Endothelial cell of umbilical vein (primary cell): ENCODE data around the gene JRKL. TPM values are rescaled to one million over a fixed set of nuclear protein-coding genes. Genes with fewer than 3 reads are reported as not detected.

ENCODE experiments used
- BruUV-seq: library from RNA; stranded (reverse); fragments of 400-500 nt; replicated peaks from 2 replicates; lab custom pipeline; 2021; lab: Mats Ljungman, UMichigan
- CTCF ChIA-PET: fragments of 300-600, 350-600 bp; sonication (Branson Sonifier 250); formaldehyde crosslinking; loops from one replicate; lab custom pipeline; 2021; ENCODE audit warnings: antibody characterized with exemption, inconsistent platforms; lab: Charles Lee
- POLR2A ChIA-PET: fragments of 300-600, 350-600 bp; sonication (Branson Sonifier 250); formaldehyde crosslinking; loops from one replicate; lab custom pipeline; 2021; ENCODE audit warnings: antibody characterized with exemption, inconsistent platforms; lab: Charles Lee
- DNase-seq: peaks from one replicate; pipeline ENCODE4 v3.0.0-alpha.2; 2011; ENCODE audit warnings: low read depth, low spot score
- FAIRE-seq: peaks from 2 replicates; lab custom pipeline; 2011; peaks lifted over from hg19 to GRCh38; lab: Jason Lieb, UNC
- H2AFZ ChIP-seq: 2 replicates; pipeline ENCODE4 v1.6.0; 2012; ENCODE audit warnings: low read depth, low read length, control low read depth, inconsistent platforms
- H3K27ac ChIP-seq: 2 replicates; pipeline ENCODE4 v1.5.1; 2011; ENCODE audit warnings: low read depth, mild to moderate bottlenecking, control low read depth, low read length, moderate library complexity; ENCODE audit not compliant: insufficient read depth
- H3K27me3 ChIP-seq, 2 experiments: 2 replicates each; pipeline versions ENCODE4 v1.6.0 to v1.6.1; 2011; ENCODE audit warnings: low read length in 2 of 2, mixed read lengths in 1 of 2; ENCODE audit not compliant: control insufficient read depth in 2 of 2, insufficient read depth in 2 of 2
- H3K36me3 ChIP-seq, 2 experiments: 2 replicates in 1 of 2; 3 replicates in 1 of 2; pipeline ENCODE4 v1.5.1; 2011; ENCODE audit warnings: low read length in 2 of 2, mild to moderate bottlenecking in 1 of 2, moderate library complexity in 1 of 2; ENCODE audit not compliant: control insufficient read depth in 2 of 2, insufficient read depth in 2 of 2; ENCODE audit errors: extremely low read depth in 1 of 2
- H3K4me1 ChIP-seq: 3 replicates; pipeline ENCODE4 v1.5.1; 2011; ENCODE audit warnings: mild to moderate bottlenecking, low read length; ENCODE audit not compliant: control insufficient read depth, insufficient read depth; ENCODE audit errors: extremely low read depth
- H3K4me2 ChIP-seq: 2 replicates; pipeline ENCODE4 v1.6.1; 2011; ENCODE audit warnings: low read length, control low read depth, mixed read lengths; ENCODE audit not compliant: insufficient read depth
- H3K4me3 ChIP-seq, 3 experiments: fragments of 200-600 bp in 1 of 3; sonication (generic), shearing (Covaris generic) in 1 of 3; replicated peaks in 1 of 3; 2 replicates each; pipeline ENCODE4 v1.5.1; 2011 to 2016; ENCODE audit warnings: control low read depth in 3 of 3, low read length in 3 of 3, mild to moderate bottlenecking in 2 of 3, inconsistent platforms in 1 of 3, low read depth in 1 of 3, moderate library complexity in 1 of 3; ENCODE audit not compliant: insufficient read depth in 1 of 3
- H3K79me2 ChIP-seq: 2 replicates; pipeline ENCODE4 v1.6.0; 2012; ENCODE audit warnings: low read length, inconsistent platforms; ENCODE audit not compliant: control insufficient read depth, insufficient read depth
- H3K9ac ChIP-seq: replicated peaks from 2 replicates; pipeline ENCODE3; 2011; ENCODE audit warnings: low read length, control low read depth; ENCODE audit not compliant: insufficient read depth; ENCODE audit errors: extremely low read depth
- H3K9me1 ChIP-seq: replicated peaks from 3 replicates; pipeline ENCODE4 v1.6.0; 2011; ENCODE audit warnings: mild to moderate bottlenecking, low read length; ENCODE audit not compliant: control insufficient read depth, insufficient read depth; ENCODE audit errors: extremely low read depth
- H3K9me3 ChIP-seq: replicated peaks from 2 replicates; pipeline ENCODE4 v1.5.1; 2012; ENCODE audit warnings: low read length, inconsistent platforms; ENCODE audit not compliant: control insufficient read depth, insufficient read depth
- H4K20me1 ChIP-seq: replicated peaks from 2 replicates; pipeline ENCODE3; 2011; ENCODE audit warnings: mild to moderate bottlenecking, low read length; ENCODE audit not compliant: control insufficient read depth, insufficient read depth; ENCODE audit errors: extremely low read depth
- CTCF ChIP-seq, 2 donors: IDR thresholded peaks; 1 replicate in 1 of 2; 2 replicates in 1 of 2; pipeline ENCODE4 v1.5.1; 2011; ENCODE audit warnings: low read length in 2 of 2, mild to moderate bottlenecking in 2 of 2, moderate library complexity in 2 of 2, control low read depth in 1 of 2, inconsistent platforms in 1 of 2, low read depth in 1 of 2; ENCODE audit not compliant: insufficient read depth in 1 of 2; ENCODE audit errors: extremely low read depth in 1 of 2
- EZH2 ChIP-seq: IDR thresholded peaks from 2 replicates; pipeline ENCODE4 v1.6.1; 2012; ENCODE audit warnings: borderline replicate concordance, low read depth, mild to moderate bottlenecking, moderate library complexity, low read length, inconsistent platforms; ENCODE audit not compliant: severe bottlenecking
- FOS ChIP-seq: IDR thresholded peaks from 2 replicates; pipeline ENCODE4 v1.6.1; 2011; ENCODE audit warnings: mild to moderate bottlenecking, low read length, moderate library complexity, borderline replicate concordance; ENCODE audit not compliant: insufficient read depth
- GATA2 ChIP-seq: IDR thresholded peaks from 2 replicates; pipeline ENCODE4 v1.7.0; 2011; ENCODE audit warnings: low read depth, mild to moderate bottlenecking, moderate library complexity, mixed read lengths, low read length; ENCODE audit not compliant: insufficient read length, insufficient read depth
- JUN ChIP-seq: IDR thresholded peaks from 2 replicates; pipeline ENCODE4 v1.6.1; 2011; ENCODE audit warnings: borderline replicate concordance, low read depth; ENCODE audit not compliant: insufficient read length, insufficient read depth
- MAX ChIP-seq: IDR thresholded peaks from 2 replicates; pipeline ENCODE4 v1.6.1; 2011; ENCODE audit not compliant: insufficient read depth, insufficient read length
- MYC ChIP-seq: IDR thresholded peaks from one replicate; pipeline ENCODE4 v1.6.1; 2011; ENCODE audit warnings: mild to moderate bottlenecking, low read depth, low read length
- POLR2A ChIP-seq: IDR thresholded peaks from 2 replicates; pipeline ENCODE4 v1.6.1; 2012; ENCODE audit warnings: low read depth, mild to moderate bottlenecking, control low read depth, low read length
- POLR2AphosphoS5 ChIP-seq: IDR thresholded peaks from 2 replicates; pipeline ENCODE4 v1.6.1; 2012; ENCODE audit warnings: low read depth, mild to moderate bottlenecking, control low read depth, low read length, moderate library complexity; ENCODE audit not compliant: insufficient read depth
- dilution Hi-C: fragments of 300-500 bp; cut with MboI; formaldehyde crosslinking; loops from one replicate; pipeline ENCODE4 v1.15.0; 2019; ENCODE audit warnings: low sequenced_read_pairs; ENCODE audit not compliant: extremely low pct_ligation_motif_present
- intact Hi-C: fragments of 100-400 bp; cut with micrococcal nuclease; formaldehyde crosslinking; loops from one replicate; pipeline ENCODE4 v1.10.0; 2022
- polyA plus RNA-seq, 4 experiments: library from polyadenylated mRNA; depleted of rRNA in 3 of 4; stranded (reverse) in 3 of 4; unstranded in 1 of 4; fragments of >200 nt; gene quantifications; 2 replicates each; pipeline versions ENCODE4 v1.2.1 to v1.2.3, GENCODE V29; 2011 to 2012; ENCODE audit warnings: missing spikeins in 1 of 4
- total RNA-seq: library from RNA; stranded (reverse); gene quantifications from 2 replicates; pipeline ENCODE4 v1.2.3, GENCODE V29; 2021

Gene JRKL
- total and polyA plus RNA-seq, 2 donors (not counting 3 experiments of a cell fraction or from before 2014, with no cell fraction given), result 1.4 to 7.6 TPM

GRCh38 chr11:96397863-96398262 lies 8.1 kb downstream of the JRKL start:
- H3K27me3 ChIP-seq, result peaks cover 11 to 13% of the 10 kb centered on the region in 2 experiments
- no peaks in the 10 kb centered on the region for H3K79me2 ChIP-seq
- no peak overlapping the region for H3K4me2 ChIP-seq
- intact Hi-C loops (no loop called here), dilution Hi-C loops (no loop called here)
- no peaks in the 10 kb centered on the region for H3K4me1 ChIP-seq
- H3K9me1 ChIP-seq, result no peaks in the 10 kb centered on the region
- ChIA-PET CTCF (no interaction called here), POLR2A (no interaction called here)
- no peaks in the 10 kb centered on the region for H3K36me3 ChIP-seq
- H3K27ac ChIP-seq, result no peak overlapping the region
- no peaks in the 10 kb centered on the region for H3K9me3 ChIP-seq
- H4K20me1 ChIP-seq, result no peaks in the 10 kb centered on the region
- no peak overlapping the region for H3K9ac ChIP-seq
- H2AFZ ChIP-seq, result no peak overlapping the region
- DNase-seq (no peak), FAIRE-seq (no peak)
- no peak overlapping the region for H3K4me3 ChIP-seq
- no peak for TF ChIP-seq MYC
- no peak for TF ChIP-seq CTCF (IDR thresholded peaks at IDR 0.05; ENCODE audit: extremely low read depth in 1 of 2, insufficient read depth in 1 of 2, low read depth in 1 of 2, low read length in 2 of 2)
- no peak for TF ChIP-seq FOS
- TF ChIP-seq POLR2A, result no peak
- TF ChIP-seq GATA2, result no peak
- TF ChIP-seq JUN, result no peak
- no peak for TF ChIP-seq EZH2
- no peak for TF ChIP-seq MAX
- no peak for TF ChIP-seq POLR2AphosphoS5
- no TSS peak for BruUV-seq
